Stimulated activated CD4-positive, alpha-beta T cell treated with anti-CD3 and anti-CD28 coated beads, Interleukin-1b, Interleukin-23, amount 100 ng/mL, for 24 hours (primary cell): ENCODE data around the gene PARP6.

Experiments used
- DNase-seq, 4 experiments: peaks; one replicate each; pipeline ENCODE4 v3.0.0-alpha.2; 2020; ENCODE audit warnings: low read depth in 4 of 4, low spot score in 1 of 4

PARP6 gene

GRCh38 chr15:72201391-72201921, 70.9 kb downstream of the PARP6 start:
- no peak for DNase-seq

- DNase-seq, result no peak
Observed at GRCh38 chr15:72200395-72201237, 71.7 kb downstream of the PARP6 start.

DNA sequence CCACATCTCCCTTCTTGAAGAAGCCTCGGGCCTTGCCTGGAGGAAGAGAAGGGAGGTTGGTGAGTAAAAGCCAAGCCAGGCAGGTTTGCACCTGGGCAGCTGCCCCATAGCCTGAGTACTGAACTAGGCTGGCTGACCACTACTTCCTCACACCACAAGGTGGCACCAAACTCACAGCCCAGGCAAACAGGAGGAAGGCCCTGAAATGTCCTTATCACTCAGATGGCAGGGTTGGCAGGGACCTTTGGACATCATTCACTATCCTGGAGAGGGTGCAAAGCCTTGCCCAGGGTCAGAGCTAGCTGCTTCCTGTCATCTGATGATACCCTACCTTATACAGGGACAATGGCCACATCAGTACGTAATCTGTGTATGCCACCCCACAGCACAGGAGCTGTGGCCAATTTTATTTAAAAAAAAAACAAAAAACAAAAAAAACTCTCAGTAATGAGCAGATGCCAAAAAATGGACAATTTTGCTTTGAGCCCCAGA, 72.6 kb downstream of the PARP6 start:
- peak in 2 of 4 experiments; percentile 39 to 55 for DNase-seq

- no peak for DNase-seq
Observed at GRCh38 chr15:72199205-72199515, 73.2 kb downstream of the PARP6 start.

GRCh38 chr15:72198356-72199204, 73.8 kb downstream of the PARP6 start:
- DNase-seq, result no peak

DNA sequence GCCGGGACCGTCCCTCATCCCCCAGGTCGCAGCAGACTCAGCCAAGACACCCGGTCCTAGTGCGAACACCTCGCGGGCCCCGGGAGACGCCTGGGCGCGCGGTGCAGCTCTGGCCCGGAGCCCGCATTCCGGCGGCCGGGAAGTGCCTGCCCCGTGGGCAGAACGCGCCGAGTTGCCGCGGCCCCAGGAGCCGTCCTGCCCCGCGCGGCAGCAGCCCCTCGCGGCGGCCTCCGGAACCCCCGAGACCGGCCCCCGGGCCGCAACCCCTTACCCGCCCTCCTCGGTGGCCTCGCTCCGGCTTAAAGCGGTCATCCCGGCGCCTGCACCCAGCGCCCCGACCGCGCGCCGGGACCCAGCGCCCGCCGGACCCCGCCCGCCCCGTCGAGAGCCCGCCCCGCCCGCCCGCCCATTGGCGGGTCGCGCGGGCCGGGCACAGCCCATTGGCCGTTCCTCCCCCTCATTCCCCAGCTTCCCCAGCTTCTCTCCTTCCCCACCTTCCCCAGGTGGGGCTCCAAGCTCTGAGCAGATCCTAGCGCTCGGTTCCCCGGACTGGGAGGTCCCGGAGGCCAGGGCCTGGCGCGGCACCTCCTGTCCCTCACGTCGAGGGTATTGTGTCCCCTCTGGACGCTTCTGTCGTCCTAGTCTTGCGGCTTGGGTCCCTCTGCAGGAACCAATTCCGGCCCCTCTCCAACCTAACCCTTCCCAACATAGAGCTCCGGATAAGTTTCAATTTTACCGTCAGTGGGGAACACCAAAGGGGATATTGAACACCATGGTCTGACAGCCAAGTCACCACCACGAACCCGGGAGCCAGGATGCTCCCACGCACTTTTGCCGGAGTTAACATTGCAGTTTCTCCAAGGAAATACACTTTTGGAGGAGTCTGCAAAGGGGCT, 74.6 kb downstream of the PARP6 start, which contains the start of gene GRAMD2A:
Gene GRAMD2A (minus strand): TSS at position 328 of the 896 bp plus-strand sequence.
- peak in 1 of 4 experiments; percentile 35 for DNase-seq

DNA sequence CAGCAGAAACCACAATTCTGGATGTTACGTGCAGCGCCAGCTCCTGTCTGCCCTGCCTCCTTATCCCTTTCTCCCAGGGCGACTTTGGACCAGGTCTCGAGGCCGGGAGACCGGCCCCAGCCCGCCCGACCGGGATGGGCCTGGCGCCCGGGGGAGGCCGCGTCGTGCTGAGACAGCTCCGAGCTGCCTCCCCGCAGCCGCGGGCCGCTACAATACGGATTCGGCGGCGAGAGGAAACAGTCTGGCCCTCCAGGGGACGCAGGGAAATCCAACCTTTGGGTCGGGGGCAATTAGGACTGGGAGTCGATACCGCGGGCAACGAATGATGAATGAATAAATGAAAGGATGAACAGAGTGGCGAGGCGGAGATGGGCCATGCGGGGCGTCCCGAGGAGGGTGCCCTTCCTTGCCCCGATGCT, 75.3 kb downstream of the PARP6 start:
- DNase-seq, result no peak

- DNase-seq, result no peak
Observed at GRCh38 chr15:72196409-72197040, 75.8 kb downstream of the PARP6 start.

GRCh38 chr15:72195101-72195511, 77.2 kb downstream of the PARP6 start:
- no peak for DNase-seq

GRCh38 chr15:72193836-72194396, 78.4 kb downstream of the PARP6 start:
- DNase-seq, result no peak

DNA sequence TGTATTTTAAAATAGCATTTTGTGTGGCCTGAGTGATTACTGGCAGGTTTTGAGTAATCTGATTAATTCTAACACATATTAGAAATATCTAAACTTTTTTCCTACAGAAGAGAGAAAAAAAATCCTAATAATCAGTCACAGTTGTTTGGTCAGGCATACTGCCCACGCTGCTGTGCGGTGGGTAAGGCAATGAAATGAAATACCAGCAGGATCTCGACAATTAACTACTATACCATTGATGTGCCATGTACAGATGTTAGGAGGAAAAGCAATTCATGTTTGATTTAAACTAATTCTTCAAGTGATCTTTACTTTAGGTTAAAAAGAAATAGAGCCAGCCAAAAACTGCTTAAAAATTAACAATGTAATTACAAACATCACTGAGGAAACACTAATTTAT, 79.9 kb downstream of the PARP6 start:
- DNase-seq, result no peak
